ENCODE results near the gene ZP1. TPM values are rescaled to one million over a fixed set of nuclear protein-coding genes. Genes with fewer than 3 reads are reported as not detected.

ZP1 gene
- total RNA-seq, 1 experiment from 2014 or later = not detected

DNA sequence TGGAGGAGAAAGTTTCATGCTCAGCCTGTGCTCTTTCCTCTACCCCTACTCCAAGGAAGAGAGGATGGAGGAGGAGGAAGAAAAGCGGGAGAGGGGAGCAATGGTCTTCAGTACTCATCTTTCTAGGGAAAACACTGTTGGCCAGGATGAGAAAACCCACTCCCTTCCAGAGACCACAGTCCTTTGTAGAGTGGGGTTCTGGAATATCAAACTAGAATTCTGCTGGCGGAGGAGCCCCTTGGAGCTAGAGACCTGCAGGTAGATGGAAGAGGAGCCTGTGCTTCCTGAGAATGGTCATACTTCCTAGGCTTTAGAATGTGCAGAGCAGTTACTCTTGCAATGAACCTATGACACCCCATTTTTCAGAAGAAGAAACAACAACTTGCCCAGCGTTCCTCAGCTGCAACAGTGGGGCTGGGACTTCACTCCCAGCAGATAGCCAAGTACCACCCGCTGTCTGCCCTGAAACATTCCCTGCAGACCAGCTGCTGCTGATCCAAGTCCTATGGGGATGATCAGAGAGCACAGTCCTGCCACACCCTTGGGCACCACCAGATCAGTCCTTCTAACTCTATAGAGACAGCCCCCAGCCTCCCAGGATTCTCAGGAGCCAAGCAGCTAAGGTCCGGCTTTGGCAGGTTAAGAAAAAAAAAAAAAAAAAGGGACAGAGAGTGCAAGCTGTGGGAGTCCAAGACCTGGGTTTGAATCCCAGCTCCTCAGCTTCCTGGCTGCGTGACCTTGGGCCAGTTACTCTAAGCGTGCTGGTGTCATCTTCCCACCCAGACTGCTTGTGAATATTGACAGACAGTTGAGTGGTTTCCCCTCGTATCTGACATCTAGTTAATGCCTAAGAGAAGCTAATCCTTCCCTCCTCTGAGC lies 12.3 kb upstream of the ZP1 start:
- Histone ChIP-seq H3K27me3 (replicated peaks; ENCODE audit: insufficient read depth, low read depth, low read length, poor library complexity) (no peaks in the 10 kb centered on the region), H3K4me1 (ENCODE audit: insufficient read depth, low read length, poor library complexity, severe bottlenecking) (no peaks in the 10 kb centered on the region), H3K36me3 (ENCODE audit: insufficient read depth, low read length, poor library complexity, severe bottlenecking) (peaks cover 17% of the 10 kb centered on the region), H3K27ac (ENCODE audit: low read depth, low read length, poor library complexity, severe bottlenecking) (no peak overlapping the region), H3K4me3 (ENCODE audit: low read depth, low read length, poor library complexity, severe bottlenecking) (no peak overlapping the region), H3K9me3 (ENCODE audit: low read depth, low read length, poor library complexity, severe bottlenecking) (no peaks in the 10 kb centered on the region)
- TF ChIP-seq, protein P1, sequence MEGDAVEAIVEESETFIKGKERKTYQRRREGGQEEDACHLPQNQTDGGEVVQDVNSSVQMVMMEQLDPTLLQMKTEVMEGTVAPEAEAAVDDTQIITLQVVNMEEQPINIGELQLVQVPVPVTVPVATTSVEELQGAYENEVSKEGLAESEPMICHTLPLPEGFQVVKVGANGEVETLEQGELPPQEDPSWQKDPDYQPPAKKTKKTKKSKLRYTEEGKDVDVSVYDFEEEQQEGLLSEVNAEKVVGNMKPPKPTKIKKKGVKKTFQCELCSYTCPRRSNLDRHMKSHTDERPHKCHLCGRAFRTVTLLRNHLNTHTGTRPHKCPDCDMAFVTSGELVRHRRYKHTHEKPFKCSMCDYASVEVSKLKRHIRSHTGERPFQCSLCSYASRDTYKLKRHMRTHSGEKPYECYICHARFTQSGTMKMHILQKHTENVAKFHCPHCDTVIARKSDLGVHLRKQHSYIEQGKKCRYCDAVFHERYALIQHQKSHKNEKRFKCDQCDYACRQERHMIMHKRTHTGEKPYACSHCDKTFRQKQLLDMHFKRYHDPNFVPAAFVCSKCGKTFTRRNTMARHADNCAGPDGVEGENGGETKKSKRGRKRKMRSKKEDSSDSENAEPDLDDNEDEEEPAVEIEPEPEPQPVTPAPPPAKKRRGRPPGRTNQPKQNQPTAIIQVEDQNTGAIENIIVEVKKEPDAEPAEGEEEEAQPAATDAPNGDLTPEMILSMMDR (conservative IDR thresholded peaks at IDR 0.05; ENCODE audit: low read depth, low read length) = no peak
- no peak for TF ChIP-seq EZH2 (IDR thresholded peaks at IDR 0.05; ENCODE audit: borderline replicate concordance, low read depth, low read length, poor library complexity, severe bottlenecking)
- no TSS peak for BruUV-seq (replicated peaks)
- no peak for DNase-seq (ENCODE audit: low spot score)
- CTCF ChIA-PET = no interaction called here
- POLR2A ChIA-PET (ENCODE audit: low non-redundant PET) = no interaction called here
- intact Hi-C loops (cut with micrococcal nuclease; ENCODE audit: unreplicated experiment) = no loop called here

DNA sequence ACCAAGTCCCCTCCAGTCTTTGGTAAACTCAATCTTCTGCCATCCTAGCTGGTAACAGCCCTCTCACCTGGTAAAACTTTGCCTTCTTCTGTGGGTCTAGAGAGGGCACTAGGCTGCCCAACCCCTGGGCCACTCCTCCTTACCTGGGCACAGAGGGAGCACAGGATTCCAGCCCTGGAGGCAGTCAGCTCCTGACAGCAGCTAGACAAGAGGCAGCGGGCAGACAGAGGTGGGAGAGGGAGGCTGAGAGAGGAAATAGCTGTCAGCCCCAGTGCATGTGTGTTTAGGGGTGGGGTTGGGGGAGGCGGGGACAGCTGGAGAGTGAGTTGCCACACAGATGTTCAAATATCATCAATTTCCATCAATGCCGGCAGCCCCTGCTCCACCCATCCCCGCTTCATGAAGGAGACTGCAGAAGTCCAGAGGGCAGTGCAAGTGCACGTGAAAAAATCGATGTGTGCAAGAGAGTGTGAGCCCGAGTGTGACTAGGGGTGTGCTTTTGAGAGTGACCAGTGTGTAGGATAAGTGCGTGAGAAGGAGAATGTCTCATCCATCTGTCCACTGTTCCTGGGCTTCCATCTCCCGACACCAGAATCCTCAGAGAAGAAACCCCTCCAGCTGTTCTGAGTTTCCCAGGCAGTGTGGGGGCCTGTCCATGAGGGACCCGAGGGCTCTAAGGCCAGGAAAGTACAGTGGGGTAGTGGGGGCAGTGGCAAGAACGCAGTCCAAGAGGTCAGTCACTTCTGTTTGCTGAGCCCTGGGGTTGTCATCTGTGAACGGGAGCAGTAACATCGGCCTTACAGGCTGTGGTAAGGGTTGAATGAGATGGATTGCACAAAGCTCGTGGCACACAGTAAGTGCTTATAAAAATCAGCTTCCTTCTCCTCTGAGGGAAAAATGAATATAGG lies 11.4 kb upstream of the ZP1 start, which contains the start of gene PTGDR2:
Gene PTGDR2 (minus strand): TSS at position 225 of the 908 bp plus-strand sequence. CDS start 2,228 bp downstream, outside the sequence.
- TF ChIP-seq, protein P1 (conservative IDR thresholded peaks at IDR 0.05; ENCODE audit: low read depth, low read length) = no peak
- no peak for TF ChIP-seq EZH2 (IDR thresholded peaks at IDR 0.05; ENCODE audit: borderline replicate concordance, low read depth, low read length, poor library complexity, severe bottlenecking)
- Histone ChIP-seq H3K9me3 (ENCODE audit: low read depth, low read length, poor library complexity, severe bottlenecking) (no peaks in the 10 kb centered on the region), H3K4me1 (ENCODE audit: insufficient read depth, low read length, poor library complexity, severe bottlenecking) (no peaks in the 10 kb centered on the region), H3K4me3 (ENCODE audit: low read depth, low read length, poor library complexity, severe bottlenecking) (no peak within 1 kb of the TSS), H3K27me3 (replicated peaks; ENCODE audit: insufficient read depth, low read depth, low read length, poor library complexity) (no peaks in the 10 kb centered on the region), H3K27ac (ENCODE audit: low read depth, low read length, poor library complexity, severe bottlenecking) (no peak within 1 kb of the TSS), H3K36me3 (ENCODE audit: insufficient read depth, low read length, poor library complexity, severe bottlenecking) (peaks cover 8% of the 10 kb centered on the region)
- ChIA-PET POLR2A (ENCODE audit: low non-redundant PET) (interaction anchor here (0.6 kb wide), 1 partner anchor 258 kb away, joined by 3 read pairs; no protein-coding TSS in a partner anchor), CTCF (no interaction called here)
- BruUV-seq (replicated peaks) = no TSS peak
- intact Hi-C loops (cut with micrococcal nuclease; ENCODE audit: unreplicated experiment) = no loop called here
- DNase-seq (ENCODE audit: low spot score) = no peak

DNA sequence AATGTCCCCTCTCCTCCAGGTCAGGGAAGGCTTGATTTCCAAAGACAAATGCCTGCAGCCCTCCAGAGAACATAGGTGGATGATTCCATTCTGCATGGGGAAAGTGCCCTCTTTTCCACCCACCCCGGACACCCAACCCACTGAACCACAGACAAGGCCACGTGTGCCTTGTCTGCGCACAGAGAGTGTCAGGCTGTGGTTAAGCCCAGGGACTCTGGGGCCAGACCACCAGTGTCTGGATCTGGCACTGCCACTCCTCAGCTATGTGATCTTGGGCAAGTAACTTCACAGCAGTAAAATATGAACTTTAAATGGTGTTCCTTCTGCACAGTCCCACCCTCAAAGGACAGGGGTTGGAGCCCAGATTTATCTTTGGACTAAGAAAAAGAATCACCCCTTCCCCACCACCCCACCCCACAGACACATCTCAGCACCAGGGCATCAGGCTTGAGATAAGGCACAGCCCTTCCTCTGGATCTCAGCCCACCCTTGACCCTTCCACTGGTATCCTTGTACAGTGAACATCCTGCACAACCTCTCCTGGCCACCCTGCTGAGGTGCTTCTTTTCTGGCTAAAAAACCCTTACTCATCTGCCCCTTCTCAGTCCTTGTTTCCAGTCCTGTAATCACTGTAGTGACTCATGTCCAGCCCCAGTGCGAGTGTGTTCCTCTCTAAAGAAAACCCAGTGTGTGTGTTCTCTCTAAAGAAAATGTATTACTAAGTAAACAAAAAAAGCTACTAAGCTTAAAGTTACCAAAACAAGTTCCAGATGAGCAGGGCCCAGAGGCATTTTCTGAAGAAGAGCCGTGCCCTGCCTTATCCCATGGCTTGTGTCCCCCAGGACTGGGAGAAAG lies 9.7 kb upstream of the ZP1 start:
- TF ChIP-seq, protein P1 (conservative IDR thresholded peaks at IDR 0.05; ENCODE audit: low read depth, low read length) = no peak
- TF ChIP-seq EZH2 (IDR thresholded peaks at IDR 0.05; ENCODE audit: borderline replicate concordance, low read depth, low read length, poor library complexity, severe bottlenecking) = no peak
- CTCF ChIA-PET = no interaction called here

More for the DNA sequence above, 9.7 kb upstream of the ZP1 start:
- no peaks in the 10 kb centered on the region for H3K36me3 ChIP-seq (ENCODE audit: insufficient read depth, low read length, poor library complexity, severe bottlenecking)
- intact Hi-C loops (cut with micrococcal nuclease; ENCODE audit: unreplicated experiment) = no loop called here
- no peaks in the 10 kb centered on the region for H3K9me3 ChIP-seq (ENCODE audit: low read depth, low read length, poor library complexity, severe bottlenecking)
- BruUV-seq (replicated peaks) = no TSS peak
- no peak overlapping the region for H3K27ac ChIP-seq (ENCODE audit: low read depth, low read length, poor library complexity, severe bottlenecking)
- DNase-seq (ENCODE audit: low spot score) = no peak
- no peaks in the 10 kb centered on the region for H3K4me1 ChIP-seq (ENCODE audit: insufficient read depth, low read length, poor library complexity, severe bottlenecking)
- POLR2A ChIA-PET (ENCODE audit: low non-redundant PET) = interaction anchor here (0.7 kb wide), 1 partner anchor 82 kb away, joined by 5 read pairs; no protein-coding TSS in a partner anchor
- H3K27me3 ChIP-seq (replicated peaks; ENCODE audit: insufficient read depth, low read depth, low read length, poor library complexity) = no peaks in the 10 kb centered on the region
- no peak overlapping the region for H3K4me3 ChIP-seq (ENCODE audit: low read depth, low read length, poor library complexity, severe bottlenecking)

Measured in A673 (cell line).